B cell (primary cell): Measurements from ENCODE around the gene IGFBP3. TPM values are rescaled to one million over a fixed set of nuclear protein-coding genes. Genes with fewer than 3 reads are reported as not detected.
A peak's percentile ranks its signal among the peaks of the same experiment; 100 is the strongest.

ENCODE experiments used
- ATAC-seq: fragments of 200-7000 bp; cut with Tn5 transposase; one replicate; pipeline ENCODE4 v1.10.0; 2021; ENCODE audit warnings: low read depth, mild to moderate bottlenecking, moderate number of reproducible peaks, moderate library complexity
- CTCF ChIA-PET: fragments of 350-600 bp; sonication (Branson Sonifier 250); formaldehyde crosslinking; loops from one replicate; lab custom pipeline; 2021; ENCODE audit warnings: antibody characterized with exemption, inconsistent platforms; lab: Charles Lee
- POLR2A ChIA-PET: fragments of 350-600 bp; sonication (Branson Sonifier 250); formaldehyde crosslinking; loops from one replicate; lab custom pipeline; 2021; ENCODE audit warnings: antibody characterized with exemption; lab: Charles Lee
- DNase-seq: peaks from one replicate; pipeline ENCODE4 v3.0.0; 2013
- H2AFZ ChIP-seq: 2 replicates; pipeline ENCODE4 v1.6.1; 2012; ENCODE audit warnings: mild to moderate bottlenecking, low read depth, low read length; ENCODE audit not compliant: insufficient read depth, poor library complexity, severe bottlenecking
- H3K27ac ChIP-seq, 2 donors: 1 replicate in 1 of 2; 2 replicates in 1 of 2; pipeline ENCODE4 v1.5.1; 2012 to 2013; ENCODE audit warnings: low read length in 2 of 2, mild to moderate bottlenecking in 2 of 2, moderate library complexity in 1 of 2
- H3K27me3 ChIP-seq, 4 experiments: fragments of 200-600 bp in 1 of 4; sonication (generic) in 1 of 4; replicated peaks in 1 of 4; 1 replicate in 2 of 4; 2 replicates in 2 of 4; pipeline versions ENCODE4 v1.6.1 to v1.7.0; 2013 to 2016; ENCODE audit warnings: low read length in 3 of 4, mild to moderate bottlenecking in 2 of 4, mixed read lengths in 1 of 4, moderate library complexity in 1 of 4; ENCODE audit not compliant: insufficient read depth in 4 of 4, control insufficient read depth in 3 of 4; ENCODE audit errors: control extremely low read depth in 1 of 4
- H3K36me3 ChIP-seq, 2 experiments: replicated peaks in 1 of 2; 1 replicate in 1 of 2; 2 replicates in 1 of 2; pipeline versions ENCODE4 v1.6.1 to v1.7.1; 2013; ENCODE audit warnings: low read length in 1 of 2; ENCODE audit not compliant: insufficient read depth in 2 of 2, control insufficient read depth in 1 of 2; ENCODE audit errors: control extremely low read depth in 1 of 2, extremely low read depth in 1 of 2
- H3K4me1 ChIP-seq, 2 donors: fragments of 200-600 bp in 1 of 2; sonication (generic) in 1 of 2; 1 replicate in 1 of 2; 2 replicates in 1 of 2; pipeline versions ENCODE4 v1.5.1 to v1.6.1; 2013 to 2017; ENCODE audit warnings: low read length in 2 of 2; ENCODE audit not compliant: control insufficient read depth in 2 of 2, insufficient read depth in 2 of 2
- H3K4me2 ChIP-seq: replicated peaks from 2 replicates; pipeline ENCODE3; 2012; ENCODE audit warnings: mild to moderate bottlenecking, low read depth, low read length; ENCODE audit not compliant: poor library complexity, severe bottlenecking
- H3K4me3 ChIP-seq, 5 experiments: fragments of 200-600 bp in 1 of 5; sonication (generic) in 1 of 5; 1 replicate in 3 of 5; 2 replicates in 2 of 5; pipeline versions ENCODE4 v1.5.1 to v1.7.0; 2011 to 2016; ENCODE audit warnings: low read length in 4 of 5, mild to moderate bottlenecking in 4 of 5, low read depth in 2 of 5, control low read depth in 1 of 5, moderate library complexity in 1 of 5; ENCODE audit not compliant: insufficient read depth in 1 of 5; ENCODE audit errors: control extremely low read depth in 1 of 5, extremely low read depth in 1 of 5
- H3K79me2 ChIP-seq: fragments of 200-600 bp; sonication (generic); one replicate; pipeline ENCODE4 v1.6.0; 2016; ENCODE audit warnings: low read length; ENCODE audit not compliant: control insufficient read depth, insufficient read depth
- H3K9ac ChIP-seq: fragments of 200-600 bp; sonication (generic); 2 replicates; pipeline ENCODE4 v1.6.1; 2017; ENCODE audit warnings: mild to moderate bottlenecking, low read length, moderate library complexity
- H3K9me3 ChIP-seq, 3 donors: one replicate each; pipeline versions ENCODE4 v1.6.1 to v1.7.1; 2013; ENCODE audit warnings: low read length in 2 of 3; ENCODE audit not compliant: control insufficient read depth in 2 of 3, insufficient read depth in 1 of 3; ENCODE audit errors: control extremely low read depth in 1 of 3
- H4K20me1 ChIP-seq: 2 replicates; pipeline ENCODE4 v1.6.0; 2012; ENCODE audit warnings: mild to moderate bottlenecking, low read length; ENCODE audit not compliant: insufficient read depth, control insufficient read depth, poor library complexity, severe bottlenecking
- H3K27ac Mint-ChIP-seq: one replicate; pipeline ENCODE4 v1.8.0; 2021; ENCODE audit warnings: mixed read lengths
- H3K27me3 Mint-ChIP-seq: one replicate; pipeline ENCODE4 v1.8.0; 2021; ENCODE audit warnings: mixed read lengths
- H3K4me1 Mint-ChIP-seq: one replicate; pipeline ENCODE4 v1.8.0; 2021; ENCODE audit warnings: mixed read lengths
- H3K4me3 Mint-ChIP-seq: one replicate; pipeline ENCODE4 v1.8.0; 2021; ENCODE audit warnings: mixed read lengths
- H3K9me3 Mint-ChIP-seq: one replicate; pipeline ENCODE4 v1.8.0; 2022; ENCODE audit warnings: mixed read lengths; ENCODE audit not compliant: insufficient read depth
- EZH2 ChIP-seq: IDR thresholded peaks from 2 replicates; pipeline ENCODE4 v1.6.1; 2012; ENCODE audit warnings: borderline replicate concordance, low read depth, mild to moderate bottlenecking, moderate library complexity, low read length; ENCODE audit not compliant: insufficient read depth, poor library complexity, severe bottlenecking
- WGBS: methylation state at CpG from one replicate; pipeline ENCODE4 v1.1.5; 2013; ENCODE audit warnings: missing lambda C conversion rate; ENCODE audit not compliant: insufficient coverage; 5-methylcytosine and 5-hydroxymethylcytosine counted together
- intact Hi-C: fragments of 100-400 bp; cut with micrococcal nuclease; formaldehyde crosslinking; loops from one replicate; pipeline ENCODE4 v1.10.0; 2022
- polyA plus RNA-seq: library from polyadenylated mRNA; depleted of rRNA; stranded (reverse); fragments of >200 nt; gene quantifications from 2 replicates; pipeline ENCODE4 v1.2.3, GENCODE V29; 2012
- total RNA-seq, 2 donors: library from RNA; stranded (reverse); fragments of 120-200 nt in 1 of 2; gene quantifications; 1 replicate in 1 of 2; 2 replicates in 1 of 2; pipeline versions ENCODE4 v1.2.3 to v1.2.4, GENCODE V29; 2013 to 2022
- TF ChIP-seq, protein P1 (sequence below): fragments of 200-600 bp; IDR thresholded peaks from one replicate; pipeline ENCODE4 v1.8.0; 2022; ENCODE audit warnings: antibody characterized with exemption, mild to moderate bottlenecking

IGFBP3 gene
- total and polyA plus RNA-seq, 2 donors (not counting 1 experiment from before 2014, with no cell fraction given), result not detected

GRCh38 chr7:45919993-45920459 is 1.0 kb downstream of the IGFBP3 start:
- H3K4me3 Mint-ChIP-seq, result peak overlapping the region; percentile 13
- intact Hi-C loops, result no loop called here
- 19% methylated on average over 13 of the region's 19 CpGs for WGBS

DNA sequence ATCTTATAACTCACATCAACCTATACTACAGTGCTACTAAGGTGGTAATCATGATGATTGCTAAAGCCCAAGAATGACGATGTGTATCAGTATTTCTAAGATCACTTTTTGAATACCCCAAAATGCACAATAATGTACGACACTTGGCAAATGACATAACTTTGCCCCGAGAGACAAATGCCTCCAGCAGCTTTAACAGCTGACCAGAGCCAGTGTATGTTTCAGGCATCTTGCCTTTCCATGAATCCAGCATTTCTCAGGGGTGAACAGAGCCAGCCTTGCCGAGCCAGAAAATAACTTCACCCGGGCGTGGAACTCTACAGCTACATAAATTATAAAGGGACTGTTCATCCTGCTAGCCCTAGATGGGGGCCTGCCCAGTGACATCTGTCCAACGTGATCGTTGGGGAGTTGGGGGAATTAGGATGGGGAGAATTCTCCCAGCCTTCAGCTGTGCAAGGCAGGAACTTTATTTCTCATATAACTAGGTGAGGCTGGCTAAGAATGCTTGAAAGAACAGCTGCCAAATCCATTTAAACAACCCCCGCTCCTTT is 1.8 kb downstream of the IGFBP3 start:
- CTCF ChIA-PET, result interaction anchor here (4.2 kb wide), 1 partner anchor 1260 kb away, joined by 46 read pairs; no protein-coding TSS in a partner anchor
- H3K27me3 Mint-ChIP-seq, result peaks cover 68% of the 10 kb centered on the region
- H3K9ac ChIP-seq, result no peak overlapping the region
- POLR2A ChIA-PET, result no interaction called here
- TF ChIP-seq, protein P1, sequence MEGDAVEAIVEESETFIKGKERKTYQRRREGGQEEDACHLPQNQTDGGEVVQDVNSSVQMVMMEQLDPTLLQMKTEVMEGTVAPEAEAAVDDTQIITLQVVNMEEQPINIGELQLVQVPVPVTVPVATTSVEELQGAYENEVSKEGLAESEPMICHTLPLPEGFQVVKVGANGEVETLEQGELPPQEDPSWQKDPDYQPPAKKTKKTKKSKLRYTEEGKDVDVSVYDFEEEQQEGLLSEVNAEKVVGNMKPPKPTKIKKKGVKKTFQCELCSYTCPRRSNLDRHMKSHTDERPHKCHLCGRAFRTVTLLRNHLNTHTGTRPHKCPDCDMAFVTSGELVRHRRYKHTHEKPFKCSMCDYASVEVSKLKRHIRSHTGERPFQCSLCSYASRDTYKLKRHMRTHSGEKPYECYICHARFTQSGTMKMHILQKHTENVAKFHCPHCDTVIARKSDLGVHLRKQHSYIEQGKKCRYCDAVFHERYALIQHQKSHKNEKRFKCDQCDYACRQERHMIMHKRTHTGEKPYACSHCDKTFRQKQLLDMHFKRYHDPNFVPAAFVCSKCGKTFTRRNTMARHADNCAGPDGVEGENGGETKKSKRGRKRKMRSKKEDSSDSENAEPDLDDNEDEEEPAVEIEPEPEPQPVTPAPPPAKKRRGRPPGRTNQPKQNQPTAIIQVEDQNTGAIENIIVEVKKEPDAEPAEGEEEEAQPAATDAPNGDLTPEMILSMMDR, result no peak
- no peak for TF ChIP-seq EZH2
- H3K9me3 Mint-ChIP-seq, result no peaks in the 10 kb centered on the region
- H3K27ac Mint-ChIP-seq, result no peak overlapping the region
- H4K20me1 ChIP-seq, result no peaks in the 10 kb centered on the region
- H3K27ac ChIP-seq, result no peak overlapping the region
- H3K4me1 ChIP-seq, result peaks cover 21 to 23% of the 10 kb centered on the region in 2 donors
- no peak overlapping the region for H3K4me3 ChIP-seq
- H3K4me2 ChIP-seq, result no peak overlapping the region
- intact Hi-C loops, result no loop called here
- no peaks in the 10 kb centered on the region for H3K36me3 ChIP-seq
- no peak overlapping the region for H3K4me3 Mint-ChIP-seq
- DNase-seq, result no peak
- H3K4me1 Mint-ChIP-seq, result peaks cover 24% of the 10 kb centered on the region
- WGBS, result 68% methylated on average over 5 of the region's 9 CpGs
- no peak overlapping the region for H2AFZ ChIP-seq
- ATAC-seq, result no peak
- H3K79me2 ChIP-seq, result no peaks in the 10 kb centered on the region
- peaks cover 0 to 63% (median 45%) of the 10 kb centered on the region in 4 experiments for H3K27me3 ChIP-seq
- no peaks in the 10 kb centered on the region for H3K9me3 ChIP-seq

More at GRCh38 chr7:45919993-45920459, 1.0 kb downstream of the IGFBP3 start:
- Histone ChIP-seq H3K4me2 (no peak overlapping the region), H3K79me2 (no peaks in the 10 kb centered on the region), H3K4me1 (peaks cover 21 to 23% of the 10 kb centered on the region in 2 donors), H3K27ac (no peak overlapping the region), H3K4me3 (no peak overlapping the region), H3K27me3 (peaks cover 0 to 63% (median 46%) of the 10 kb centered on the region in 4 experiments), H2AFZ (no peak overlapping the region), H3K36me3 (no peaks in the 10 kb centered on the region), H3K9ac (no peak overlapping the region), H3K9me3 (no peaks in the 10 kb centered on the region), H4K20me1 (no peaks in the 10 kb centered on the region)
- H3K27ac Mint-ChIP-seq, result no peak overlapping the region
- no peak for DNase-seq
- ChIA-PET CTCF (interaction anchor here (4.2 kb wide), 1 partner anchor 1260 kb away, joined by 46 read pairs; no protein-coding TSS in a partner anchor), POLR2A (no interaction called here)
- ATAC-seq, result no peak
- TF ChIP-seq, protein P1, result no peak
- TF ChIP-seq EZH2, result no peak
- H3K4me1 Mint-ChIP-seq, result peaks cover 24% of the 10 kb centered on the region
- H3K9me3 Mint-ChIP-seq, result no peaks in the 10 kb centered on the region
- peaks cover 72% of the 10 kb centered on the region for H3K27me3 Mint-ChIP-seq
